ENCODE measurements around the gene SMG7.

Gene SMG7

GRCh38 chr1:183444243-183444642 lies 28.1 kb upstream of the SMG7 start:
- DNase-seq, result peak; percentile 23
- H3K36me3 ChIP-seq (ENCODE audit: control insufficient read depth, insufficient read depth, low read length), result no peaks in the 10 kb centered on the region
- H2BK5ac ChIP-seq (ENCODE audit: low read length), result no peak overlapping the region
- no peak overlapping the region for H4K8ac ChIP-seq (ENCODE audit: low read depth, low read length)
- H4K5ac ChIP-seq (ENCODE audit: low read length), result no peak overlapping the region
- no peak overlapping the region for H2BK120ac ChIP-seq (ENCODE audit: low read depth, low read length)
- H3K9ac ChIP-seq (ENCODE audit: low read length), result no peak overlapping the region
- no CpG with 5 or more reads among the region's 3 CpGs for WGBS (ENCODE audit: extremely low coverage, insufficient coverage, low lambda C conversion rate)
- no peak overlapping the region for H3K4ac ChIP-seq (ENCODE audit: low read depth, low read length)
- H3K56ac ChIP-seq (ENCODE audit: low read length), result no peak overlapping the region
- H3K23ac ChIP-seq (ENCODE audit: low read length), result no peak overlapping the region
- no peak overlapping the region for H3K18ac ChIP-seq (ENCODE audit: low read length)
- no peaks in the 10 kb centered on the region for H3K4me1 ChIP-seq (ENCODE audit: control insufficient read depth, low read depth, low read length)
- no peaks in the 10 kb centered on the region for H3K79me1 ChIP-seq (ENCODE audit: low read length)
- H3K27me3 ChIP-seq (ENCODE audit: insufficient read depth, low read length, poor library complexity), result no peaks in the 10 kb centered on the region
- no peaks in the 10 kb centered on the region for H3K79me2 ChIP-seq (ENCODE audit: control insufficient read depth, insufficient read depth, low read length)
- no peak overlapping the region for H3K4me2 ChIP-seq (ENCODE audit: low read length)
- no peak overlapping the region for H3K4me3 ChIP-seq (ENCODE audit: low read length)
- no peak overlapping the region for H3K27ac ChIP-seq (ENCODE audit: low read depth, low read length)
- no peak overlapping the region for H2BK15ac ChIP-seq (replicated peaks; ENCODE audit: low read depth)
- H2AK5ac ChIP-seq (ENCODE audit: low read length), result no peak overlapping the region

GRCh38 chr1:183449223-183449770 lies 23.0 kb upstream of the SMG7 start:
- Histone ChIP-seq H3K4me3 (ENCODE audit: low read length) (no peak overlapping the region), H3K23ac (ENCODE audit: low read length) (no peak overlapping the region), H2BK120ac (ENCODE audit: low read depth, low read length) (no peak overlapping the region), H3K36me3 (ENCODE audit: control insufficient read depth, insufficient read depth, low read length) (no peaks in the 10 kb centered on the region), H3K79me1 (ENCODE audit: low read length) (no peaks in the 10 kb centered on the region), H4K5ac (ENCODE audit: low read length) (no peak overlapping the region), H2AK5ac (ENCODE audit: low read length) (no peak overlapping the region), H3K27me3 (ENCODE audit: insufficient read depth, low read length, poor library complexity) (no peaks in the 10 kb centered on the region), H3K27ac (ENCODE audit: low read depth, low read length) (no peak overlapping the region), H3K79me2 (ENCODE audit: control insufficient read depth, insufficient read depth, low read length) (no peaks in the 10 kb centered on the region), H3K4ac (ENCODE audit: low read depth, low read length) (no peak overlapping the region), H2BK5ac (ENCODE audit: low read length) (no peak overlapping the region), H2BK15ac (replicated peaks; ENCODE audit: low read depth) (no peak overlapping the region), H3K56ac (ENCODE audit: low read length) (no peak overlapping the region), H3K9ac (ENCODE audit: low read length) (no peak overlapping the region), H3K4me1 (ENCODE audit: control insufficient read depth, low read depth, low read length) (no peaks in the 10 kb centered on the region), H3K18ac (ENCODE audit: low read length) (no peak overlapping the region), H4K8ac (ENCODE audit: low read depth, low read length) (no peak overlapping the region), H3K4me2 (ENCODE audit: low read length) (no peak overlapping the region)
- no peak for DNase-seq
- WGBS (ENCODE audit: extremely low coverage, insufficient coverage, low lambda C conversion rate), result no CpG with 5 or more reads among the region's 13 CpGs

DNA sequence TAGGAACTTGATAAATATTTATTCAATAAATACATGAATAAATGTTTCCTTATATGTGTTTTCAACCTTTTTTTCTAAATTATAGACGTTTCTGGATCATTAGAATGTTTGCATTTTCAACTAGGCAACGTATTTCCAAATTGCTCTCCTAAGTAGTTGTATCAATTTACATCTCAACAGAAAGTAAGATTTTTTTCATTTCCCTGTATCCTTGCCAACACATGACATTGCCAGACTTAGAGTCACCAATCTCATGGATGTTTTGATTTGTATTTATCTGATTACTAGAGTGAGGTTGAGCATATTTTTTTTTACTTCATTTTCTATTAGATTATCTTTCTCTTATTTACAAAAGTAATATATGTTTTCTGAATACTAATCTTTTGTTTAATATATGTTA lies 22.2 kb upstream of the SMG7 start:
- no peak for DNase-seq
- H3K9ac ChIP-seq (ENCODE audit: low read length), result no peak overlapping the region
- no peak overlapping the region for H3K56ac ChIP-seq (ENCODE audit: low read length)
- H3K79me1 ChIP-seq (ENCODE audit: low read length), result no peaks in the 10 kb centered on the region
- H3K4ac ChIP-seq (ENCODE audit: low read depth, low read length), result no peak overlapping the region
- whole genome bisulfite sequencing (ENCODE audit: extremely low coverage, insufficient coverage, low lambda C conversion rate), result no CpG with 5 or more reads among the region's 2 CpGs
- H3K79me2 ChIP-seq (ENCODE audit: control insufficient read depth, insufficient read depth, low read length), result no peaks in the 10 kb centered on the region
- H3K4me3 ChIP-seq (ENCODE audit: low read length), result no peak overlapping the region
- H3K23ac ChIP-seq (ENCODE audit: low read length), result no peak overlapping the region
- no peak overlapping the region for H2BK5ac ChIP-seq (ENCODE audit: low read length)
- H2AK5ac ChIP-seq (ENCODE audit: low read length), result no peak overlapping the region
- no peak overlapping the region for H4K8ac ChIP-seq (ENCODE audit: low read depth, low read length)
- no peak overlapping the region for H2BK120ac ChIP-seq (ENCODE audit: low read depth, low read length)
- no peak overlapping the region for H3K27ac ChIP-seq (ENCODE audit: low read depth, low read length)
- no peak overlapping the region for H3K18ac ChIP-seq (ENCODE audit: low read length)
- H3K36me3 ChIP-seq (ENCODE audit: control insufficient read depth, insufficient read depth, low read length), result no peaks in the 10 kb centered on the region
- H4K5ac ChIP-seq (ENCODE audit: low read length), result no peak overlapping the region
- no peak overlapping the region for H2BK15ac ChIP-seq (replicated peaks; ENCODE audit: low read depth)
- H3K27me3 ChIP-seq (ENCODE audit: insufficient read depth, low read length, poor library complexity), result no peaks in the 10 kb centered on the region
- H3K4me1 ChIP-seq (ENCODE audit: control insufficient read depth, low read depth, low read length), result no peaks in the 10 kb centered on the region
- no peak overlapping the region for H3K4me2 ChIP-seq (ENCODE audit: low read length)

DNA sequence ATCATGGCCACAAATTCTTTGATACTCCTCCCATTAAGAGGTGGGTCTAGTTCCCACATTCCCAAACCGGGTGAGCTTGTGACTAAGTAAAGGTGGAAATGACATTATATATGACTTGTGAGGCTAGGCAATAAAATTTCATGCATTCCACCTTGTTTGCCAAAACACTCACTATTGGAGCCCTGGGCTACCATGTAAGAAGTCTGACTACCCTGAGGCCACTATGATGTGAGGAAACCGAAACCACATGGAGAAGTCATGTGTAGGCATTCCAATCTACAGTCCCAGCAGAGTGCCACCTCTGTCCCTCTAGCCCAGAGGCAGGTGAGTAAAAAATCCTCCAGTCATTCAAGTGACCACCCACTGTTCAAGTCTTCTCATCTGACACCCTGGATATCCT lies 17.9 kb upstream of the SMG7 start:
- no peak overlapping the region for H2BK120ac ChIP-seq (ENCODE audit: low read depth, low read length)
- peak; percentile 57 for DNase-seq
- H3K79me1 ChIP-seq (ENCODE audit: low read length), result no peaks in the 10 kb centered on the region
- no peak overlapping the region for H4K8ac ChIP-seq (ENCODE audit: low read depth, low read length)
- no peak overlapping the region for H3K56ac ChIP-seq (ENCODE audit: low read length)
- no peaks in the 10 kb centered on the region for H3K4me1 ChIP-seq (ENCODE audit: control insufficient read depth, low read depth, low read length)
- no peak overlapping the region for H2AK5ac ChIP-seq (ENCODE audit: low read length)
- no peak overlapping the region for H2BK5ac ChIP-seq (ENCODE audit: low read length)
- no peaks in the 10 kb centered on the region for H3K79me2 ChIP-seq (ENCODE audit: control insufficient read depth, insufficient read depth, low read length)
- H3K18ac ChIP-seq (ENCODE audit: low read length), result no peak overlapping the region
- no peak overlapping the region for H3K4ac ChIP-seq (ENCODE audit: low read depth, low read length)
- WGBS (ENCODE audit: extremely low coverage, insufficient coverage, low lambda C conversion rate), result no CpG with 5 or more reads among the region's 2 CpGs
- no peak overlapping the region for H3K23ac ChIP-seq (ENCODE audit: low read length)
- H2BK15ac ChIP-seq (replicated peaks; ENCODE audit: low read depth), result no peak overlapping the region
- no peaks in the 10 kb centered on the region for H3K36me3 ChIP-seq (ENCODE audit: control insufficient read depth, insufficient read depth, low read length)
- H3K9ac ChIP-seq (ENCODE audit: low read length), result no peak overlapping the region
- H3K4me2 ChIP-seq (ENCODE audit: low read length), result no peak overlapping the region
- H4K5ac ChIP-seq (ENCODE audit: low read length), result no peak overlapping the region
- H3K4me3 ChIP-seq (ENCODE audit: low read length), result no peak overlapping the region
- no peaks in the 10 kb centered on the region for H3K27me3 ChIP-seq (ENCODE audit: insufficient read depth, low read length, poor library complexity)
- no peak overlapping the region for H3K27ac ChIP-seq (ENCODE audit: low read depth, low read length)

DNA sequence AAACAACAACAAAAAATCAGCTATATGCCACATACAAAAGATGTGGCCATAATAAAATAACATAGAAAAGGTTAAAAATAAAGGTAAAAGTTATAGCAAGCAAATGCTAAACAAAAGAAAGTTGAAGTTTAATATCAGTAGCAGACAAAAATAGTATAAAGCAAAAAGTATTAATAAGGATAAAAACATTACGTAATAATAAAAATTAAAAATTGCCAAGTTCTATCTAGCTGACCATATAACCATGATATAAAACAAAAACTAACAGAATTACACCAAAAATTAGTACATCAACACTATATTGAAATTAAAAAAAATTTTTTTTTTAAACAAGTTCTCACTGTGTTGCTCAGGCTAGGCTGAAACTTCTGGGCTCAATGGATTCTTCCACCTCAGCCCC lies 15.5 kb upstream of the SMG7 start:
- H3K4me3 ChIP-seq (ENCODE audit: low read length), result no peak overlapping the region
- no peak overlapping the region for H2BK5ac ChIP-seq (ENCODE audit: low read length)
- WGBS (ENCODE audit: extremely low coverage, insufficient coverage, low lambda C conversion rate), result 100% methylated on average over 1 of the region's 1 CpG
- no peak overlapping the region for H2BK15ac ChIP-seq (replicated peaks; ENCODE audit: low read depth)
- H3K9ac ChIP-seq (ENCODE audit: low read length), result no peak overlapping the region
- H2AK5ac ChIP-seq (ENCODE audit: low read length), result no peak overlapping the region
- H3K4me1 ChIP-seq (ENCODE audit: control insufficient read depth, low read depth, low read length), result no peaks in the 10 kb centered on the region
- H3K27me3 ChIP-seq (ENCODE audit: insufficient read depth, low read length, poor library complexity), result no peaks in the 10 kb centered on the region
- H2BK120ac ChIP-seq (ENCODE audit: low read depth, low read length), result no peak overlapping the region
- DNase-seq, result no peak
- H3K4me2 ChIP-seq (ENCODE audit: low read length), result no peak overlapping the region
- H3K27ac ChIP-seq (ENCODE audit: low read depth, low read length), result no peak overlapping the region
- H3K36me3 ChIP-seq (ENCODE audit: control insufficient read depth, insufficient read depth, low read length), result no peaks in the 10 kb centered on the region
- H3K79me2 ChIP-seq (ENCODE audit: control insufficient read depth, insufficient read depth, low read length), result no peaks in the 10 kb centered on the region
- H3K18ac ChIP-seq (ENCODE audit: low read length), result no peak overlapping the region
- H4K5ac ChIP-seq (ENCODE audit: low read length), result no peak overlapping the region
- no peak overlapping the region for H3K56ac ChIP-seq (ENCODE audit: low read length)
- no peaks in the 10 kb centered on the region for H3K79me1 ChIP-seq (ENCODE audit: low read length)
- no peak overlapping the region for H3K23ac ChIP-seq (ENCODE audit: low read length)
- H3K4ac ChIP-seq (ENCODE audit: low read depth, low read length), result no peak overlapping the region
- no peak overlapping the region for H4K8ac ChIP-seq (ENCODE audit: low read depth, low read length)

GRCh38 chr1:183457449-183457848 lies 14.8 kb upstream of the SMG7 start:
- Histone ChIP-seq H3K79me2 (ENCODE audit: control insufficient read depth, insufficient read depth, low read length) (no peaks in the 10 kb centered on the region), H3K79me1 (ENCODE audit: low read length) (no peaks in the 10 kb centered on the region), H3K4me3 (ENCODE audit: low read length) (no peak overlapping the region), H2BK120ac (ENCODE audit: low read depth, low read length) (no peak overlapping the region), H3K18ac (ENCODE audit: low read length) (no peak overlapping the region), H3K4ac (ENCODE audit: low read depth, low read length) (no peak overlapping the region), H3K23ac (ENCODE audit: low read length) (no peak overlapping the region), H3K36me3 (ENCODE audit: control insufficient read depth, insufficient read depth, low read length) (no peaks in the 10 kb centered on the region), H2BK5ac (ENCODE audit: low read length) (no peak overlapping the region), H3K56ac (ENCODE audit: low read length) (no peak overlapping the region), H2BK15ac (replicated peaks; ENCODE audit: low read depth) (no peak overlapping the region), H4K5ac (ENCODE audit: low read length) (no peak overlapping the region), H4K8ac (ENCODE audit: low read depth, low read length) (no peak overlapping the region), H2AK5ac (ENCODE audit: low read length) (no peak overlapping the region), H3K4me2 (ENCODE audit: low read length) (no peak overlapping the region), H3K27ac (ENCODE audit: low read depth, low read length) (no peak overlapping the region), H3K27me3 (ENCODE audit: insufficient read depth, low read length, poor library complexity) (no peaks in the 10 kb centered on the region), H3K9ac (ENCODE audit: low read length) (no peak overlapping the region), H3K4me1 (ENCODE audit: control insufficient read depth, low read depth, low read length) (no peaks in the 10 kb centered on the region)
- no CpG with 5 or more reads among the region's 3 CpGs for WGBS (ENCODE audit: extremely low coverage, insufficient coverage, low lambda C conversion rate)
- no peak for DNase-seq

Measured in mesendoderm (in vitro differentiated cells).